ENCODE results near the gene PPT2. TPM values are rescaled to one million over a fixed set of nuclear protein-coding genes. Genes with fewer than 3 reads are reported as not detected.

The PPT2 gene
- total and polyA plus RNA-seq, 2 experiments from 2014 or later = 27.2 to 34.3 TPM

GRCh38 chr6:32198866-32199265, 44.9 kb downstream of the PPT2 start:
- no peak for DNase-seq (ENCODE audit: low spot score)
- H3K9me3 ChIP-seq (ENCODE audit: low read depth) = no peaks in the 10 kb centered on the region
- no peak overlapping the region for H3K4me3 ChIP-seq
- no peak overlapping the region for H3K4me2 ChIP-seq
- no peaks in the 10 kb centered on the region for H3K79me2 ChIP-seq
- H3K36me3 ChIP-seq (replicated peaks; ENCODE audit: insufficient read depth, low read depth) = no peaks in the 10 kb centered on the region
- WGBS (ENCODE audit: low lambda C conversion rate, missing lambda C conversion rate) = 93% methylated on average over 17 of the region's 17 CpGs
- no peak for TF ChIP-seq CTCF (IDR thresholded peaks at IDR 0.05; ENCODE audit: poor library complexity)
- no peak overlapping the region for H3K27ac ChIP-seq
- no peaks in the 10 kb centered on the region for H4K20me1 ChIP-seq (ENCODE audit: insufficient read depth, poor library complexity, severe bottlenecking)
- H3K27me3 ChIP-seq = no peaks in the 10 kb centered on the region
- no peaks in the 10 kb centered on the region for H3K9me2 ChIP-seq (replicated peaks; ENCODE audit: insufficient read depth)
- no peak overlapping the region for H2AFZ ChIP-seq
- peaks cover 13% of the 10 kb centered on the region for H3K4me1 ChIP-seq (ENCODE audit: insufficient read depth)

- Histone ChIP-seq H3K4me2 (no peak overlapping the region), H3K79me2 (no peaks in the 10 kb centered on the region), H3K4me3 (no peak overlapping the region), H3K27ac (no peak overlapping the region), H3K4me1 (ENCODE audit: insufficient read depth) (peaks cover 7% of the 10 kb centered on the region), H3K27me3 (no peaks in the 10 kb centered on the region), H2AFZ (no peak overlapping the region), H3K9me3 (ENCODE audit: low read depth) (no peaks in the 10 kb centered on the region), H4K20me1 (ENCODE audit: insufficient read depth, poor library complexity, severe bottlenecking) (no peaks in the 10 kb centered on the region), H3K9me2 (replicated peaks; ENCODE audit: insufficient read depth) (no peaks in the 10 kb centered on the region), H3K36me3 (replicated peaks; ENCODE audit: insufficient read depth, low read depth) (no peaks in the 10 kb centered on the region)
- DNase-seq (ENCODE audit: low spot score) = no peak
- 92% methylated on average over 13 of the region's 13 CpGs for WGBS (ENCODE audit: low lambda C conversion rate, missing lambda C conversion rate)
- TF ChIP-seq CTCF (IDR thresholded peaks at IDR 0.05; ENCODE audit: poor library complexity) (no peak), EZH2phosphoT487 (IDR thresholded peaks at IDR 0.05; ENCODE audit: low read depth, severe bottlenecking, unreplicated experiment) (no peak), EZH2 (IDR thresholded peaks at IDR 0.05; ENCODE audit: borderline replicate concordance) (no peak)
Measured at GRCh38 chr6:32200711-32201475, 47.0 kb downstream of the PPT2 start.

- no peaks in the 10 kb centered on the region for H3K9me2 ChIP-seq (replicated peaks; ENCODE audit: insufficient read depth)
- H4K20me1 ChIP-seq (ENCODE audit: insufficient read depth, poor library complexity, severe bottlenecking) = no peaks in the 10 kb centered on the region
- H3K9me3 ChIP-seq (ENCODE audit: low read depth) = no peaks in the 10 kb centered on the region
- no peak overlapping the region for H3K4me3 ChIP-seq
- WGBS (ENCODE audit: low lambda C conversion rate, missing lambda C conversion rate) = 96% methylated on average over 9 of the region's 9 CpGs
- H3K4me1 ChIP-seq (ENCODE audit: insufficient read depth) = no peaks in the 10 kb centered on the region
- H2AFZ ChIP-seq = no peak overlapping the region
- H3K79me2 ChIP-seq = no peaks in the 10 kb centered on the region
- no peak for DNase-seq (ENCODE audit: low spot score)
- no peak overlapping the region for H3K4me2 ChIP-seq
- no peaks in the 10 kb centered on the region for H3K36me3 ChIP-seq (replicated peaks; ENCODE audit: insufficient read depth, low read depth)
- no peaks in the 10 kb centered on the region for H3K27me3 ChIP-seq
- no peak for TF ChIP-seq EZH2 (IDR thresholded peaks at IDR 0.05; ENCODE audit: borderline replicate concordance)
- no peak for TF ChIP-seq CTCF (IDR thresholded peaks at IDR 0.05; ENCODE audit: poor library complexity)
- TF ChIP-seq EZH2phosphoT487 (IDR thresholded peaks at IDR 0.05; ENCODE audit: low read depth, severe bottlenecking, unreplicated experiment) = no peak
- H3K27ac ChIP-seq = no peak overlapping the region
Measured at GRCh38 chr6:32202186-32202585, 48.2 kb downstream of the PPT2 start.
